ENCODE results near the gene SORCS3. TPM values are rescaled to one million over a fixed set of nuclear protein-coding genes. Genes with fewer than 3 reads are reported as not detected.

Gene SORCS3
- total and polyA plus RNA-seq, 10 of the 15 experiments (the other 5 are each of a cell fraction or from before 2014, with no cell fraction given), result 0.01 to 0.04 (median 0.02) TPM; not detected in 7

GRCh38 chr10:104690101-104690500 lies 49.0 kb downstream of the SORCS3 start:
- Histone ChIP-seq H3K4me2 (ENCODE audit: control insufficient read depth, insufficient read depth) (no peak overlapping the region), H3K27ac (ENCODE audit: control insufficient read depth, insufficient read depth) (no peak overlapping the region), H3K9me3 (replicated peaks; ENCODE audit: control insufficient read depth, insufficient read depth, low read length) (no peaks in the 10 kb centered on the region), H3K36me3 (ENCODE audit: control insufficient read depth in 2 of 2, insufficient read depth in 2 of 2, low read length in 1 of 2) (no peaks in the 10 kb centered on the region), H4K20me1 (ENCODE audit: control insufficient read depth, insufficient read depth) (no peaks in the 10 kb centered on the region), H3K4me3 (no peak overlapping the region), H3K79me2 (ENCODE audit: control insufficient read depth, insufficient read depth, low read length) (no peaks in the 10 kb centered on the region), H3K27me3 (replicated peaks in 1 of 2; ENCODE audit: control insufficient read depth in 2 of 2, insufficient read depth in 2 of 2, low read length in 1 of 2) (0 out of 4 replicates have a peak, but pooled peaks cover 0 to 2% of the 10 kb centered on the region in 2 experiments), H2AFZ (ENCODE audit: control insufficient read depth, low read depth, low read length) (no peak overlapping the region), H3K9ac (ENCODE audit: control insufficient read depth, insufficient read depth, low read length) (no peak overlapping the region), H3K4me1 (ENCODE audit: control insufficient read depth, insufficient read depth, low read length) (no peaks in the 10 kb centered on the region)
- intact Hi-C loops (cut with micrococcal nuclease; ENCODE audit: unreplicated experiment) (no loop called here), in situ Hi-C loops (cut with MboI) (no loop called here)
- RAD21 ChIA-PET (ENCODE audit: unreplicated experiment), result no interaction called here
- DNase-seq (ENCODE audit: low read depth, low spot score) (no peak), ATAC-seq (no peak), FAIRE-seq (no peak)
- no peak for TF ChIP-seq BCLAF1 (IDR thresholded peaks at IDR 0.05)
- no peak for TF ChIP-seq ZNF687 (IDR thresholded peaks at IDR 0.05)
- no peak for TF ChIP-seq NKRF (conservative IDR thresholded peaks at IDR 0.05)
- no peak for TF ChIP-seq SMAD1 (IDR thresholded peaks at IDR 0.05; ENCODE audit: low read depth, partially characterized antibody)
- no peak for TF ChIP-seq CREM (IDR thresholded peaks at IDR 0.05; ENCODE audit: low read depth)
- TF ChIP-seq HSF1 (IDR thresholded peaks at IDR 0.05; ENCODE audit: low read depth, low read length), result no peak
- TF ChIP-seq KAT2A (conservative IDR thresholded peaks at IDR 0.05; ENCODE audit: control insufficient read depth, low read depth, low read length), result no peak
- TF ChIP-seq EED (IDR thresholded peaks at IDR 0.05; ENCODE audit: low read depth), result no peak
- no peak for TF ChIP-seq LARP7 (IDR thresholded peaks at IDR 0.05)
- no peak for TF ChIP-seq TAF1 (IDR thresholded peaks at IDR 0.05; ENCODE audit: borderline replicate concordance, low read depth, low read length)
- POLR2A ChIA-PET, result no interaction called here
- 14% methylated on average over 3 of the region's 3 CpGs for WGBS (ENCODE audit: insufficient coverage, insufficient replicate concordance, low lambda C conversion rate, missing lambda C conversion rate)
- SMC1A ChIA-PET (ENCODE audit: uncharacterized antibody, unreplicated experiment), result no interaction called here
- BruUV-seq (replicated peaks), result no TSS peak
- CTCF ChIA-PET, result no interaction called here

Data from GM12878 (cell line).